Measurements from ENCODE around the gene TWSG1.

GRCh38 chr18:9325716-9326115, 8.9 kb upstream of the TWSG1 start:
- TF ChIP-seq POLR2A (IDR thresholded peaks at IDR 0.05), result no peak
- TF ChIP-seq, protein P1, sequence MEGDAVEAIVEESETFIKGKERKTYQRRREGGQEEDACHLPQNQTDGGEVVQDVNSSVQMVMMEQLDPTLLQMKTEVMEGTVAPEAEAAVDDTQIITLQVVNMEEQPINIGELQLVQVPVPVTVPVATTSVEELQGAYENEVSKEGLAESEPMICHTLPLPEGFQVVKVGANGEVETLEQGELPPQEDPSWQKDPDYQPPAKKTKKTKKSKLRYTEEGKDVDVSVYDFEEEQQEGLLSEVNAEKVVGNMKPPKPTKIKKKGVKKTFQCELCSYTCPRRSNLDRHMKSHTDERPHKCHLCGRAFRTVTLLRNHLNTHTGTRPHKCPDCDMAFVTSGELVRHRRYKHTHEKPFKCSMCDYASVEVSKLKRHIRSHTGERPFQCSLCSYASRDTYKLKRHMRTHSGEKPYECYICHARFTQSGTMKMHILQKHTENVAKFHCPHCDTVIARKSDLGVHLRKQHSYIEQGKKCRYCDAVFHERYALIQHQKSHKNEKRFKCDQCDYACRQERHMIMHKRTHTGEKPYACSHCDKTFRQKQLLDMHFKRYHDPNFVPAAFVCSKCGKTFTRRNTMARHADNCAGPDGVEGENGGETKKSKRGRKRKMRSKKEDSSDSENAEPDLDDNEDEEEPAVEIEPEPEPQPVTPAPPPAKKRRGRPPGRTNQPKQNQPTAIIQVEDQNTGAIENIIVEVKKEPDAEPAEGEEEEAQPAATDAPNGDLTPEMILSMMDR (IDR thresholded peaks at IDR 0.05), result no peak

Data from esophagus squamous epithelium (tissue), 4 donors.